ENCODE data around the gene SLC1A1.

Gene SLC1A1

DNA sequence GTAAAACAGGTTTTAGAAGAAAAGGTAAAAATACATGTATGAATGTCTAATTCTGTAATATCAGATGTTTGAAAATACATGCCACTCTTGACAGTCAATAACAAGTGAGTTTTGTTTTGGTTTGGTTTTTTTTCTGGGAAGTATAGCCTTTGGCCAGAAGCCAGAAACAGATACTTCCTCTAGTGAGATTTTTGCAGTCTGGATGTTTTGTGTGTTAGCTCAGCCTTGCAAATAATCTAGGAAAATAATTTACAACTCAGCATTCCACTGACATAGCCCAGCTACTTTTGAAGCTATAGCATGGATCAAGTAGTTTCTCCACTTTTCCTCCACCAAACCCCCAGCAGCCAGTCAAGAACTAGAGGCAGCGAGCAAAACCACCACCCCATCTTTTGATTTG lies 56.7 kb downstream of the SLC1A1 start:
- no peak for DNase-seq

- DNase-seq, result no peak
Observed at GRCh38 chr9:4548811-4549725, 58.8 kb downstream of the SLC1A1 start.

GRCh38 chr9:4549751-4550295 lies 59.6 kb downstream of the SLC1A1 start:
- no peak for DNase-seq

DNA sequence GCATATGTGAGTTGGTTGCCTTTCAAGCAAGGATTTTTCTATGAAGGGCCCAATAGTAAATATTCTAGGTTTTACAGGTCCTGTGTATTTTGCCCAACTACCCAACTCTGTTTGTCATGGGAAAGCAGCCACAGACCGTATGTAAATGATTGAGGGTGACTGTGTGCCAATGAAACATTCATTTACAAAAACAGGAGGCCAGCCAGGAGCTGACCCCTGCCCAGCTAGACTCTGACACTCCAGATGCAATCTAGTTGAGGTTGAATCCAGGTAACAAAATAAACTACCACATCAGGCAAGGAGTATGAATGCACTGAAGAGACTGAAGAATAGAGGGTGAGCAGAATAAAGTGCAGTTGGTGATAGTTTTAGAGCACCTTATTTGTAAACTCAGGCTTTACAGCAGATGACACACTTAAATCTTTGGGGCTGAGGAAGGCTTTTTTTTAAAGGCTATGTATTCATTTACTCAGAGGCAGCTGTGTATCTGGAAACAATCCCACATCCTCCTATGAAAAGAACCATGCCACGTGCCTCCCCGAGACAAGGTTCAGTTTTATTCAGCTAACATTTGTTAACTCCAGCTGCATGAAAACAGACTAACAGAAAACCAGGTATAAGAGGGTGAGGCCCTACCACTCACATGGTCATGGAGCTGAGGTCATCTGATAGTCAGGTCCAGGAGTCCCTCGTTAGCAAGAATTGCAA lies 60.7 kb downstream of the SLC1A1 start:
- no peak for DNase-seq

DNA sequence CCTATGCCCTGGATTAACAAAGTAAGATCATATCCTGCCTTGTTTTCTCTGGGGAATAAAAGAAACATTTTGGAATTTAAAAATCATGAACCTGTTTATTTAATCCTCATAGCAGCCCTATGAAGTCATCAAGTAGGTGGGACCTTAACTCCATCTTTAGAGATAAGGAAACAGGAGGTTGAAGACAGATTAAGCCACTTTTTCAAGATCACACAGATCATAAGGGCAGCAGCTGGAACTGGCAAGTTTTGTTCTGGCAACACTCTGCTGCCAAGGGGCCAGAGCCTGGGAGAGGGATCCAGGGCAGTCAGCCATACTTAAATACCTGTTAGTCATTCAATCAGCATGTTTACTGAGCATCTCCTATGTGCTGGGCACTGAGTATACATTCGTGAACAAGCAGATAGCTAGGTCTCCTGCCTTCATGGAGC lies 63.7 kb downstream of the SLC1A1 start:
- no peak for DNase-seq

DNA sequence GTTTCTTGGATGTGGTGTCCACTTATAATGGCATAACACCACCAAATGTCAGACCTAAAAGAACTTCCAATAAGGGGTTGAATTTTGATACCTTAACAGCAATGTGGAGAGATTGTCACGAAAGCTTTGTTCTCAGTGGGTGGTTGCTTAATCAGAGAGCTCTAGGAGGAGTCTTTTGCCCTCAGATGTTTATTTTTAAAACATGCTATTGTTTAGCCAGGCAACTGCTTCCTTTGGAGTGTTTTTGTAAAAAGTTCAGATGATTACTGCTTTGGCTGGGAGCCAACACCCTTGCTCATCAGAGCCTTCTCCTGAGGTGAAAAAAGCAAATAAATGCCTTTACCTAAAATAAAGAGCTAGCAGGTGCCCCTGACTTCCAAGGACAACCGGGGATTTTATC lies 65.0 kb downstream of the SLC1A1 start:
- DNase-seq, result no peak

GRCh38 chr9:4558371-4558998 lies 68.2 kb downstream of the SLC1A1 start:
- no peak for DNase-seq

GRCh38 chr9:4559261-4560182 lies 69.3 kb downstream of the SLC1A1 start:
- no peak for DNase-seq

GRCh38 chr9:4563105-4563504 lies 72.8 kb downstream of the SLC1A1 start:
- DNase-seq, result no peak

DNA sequence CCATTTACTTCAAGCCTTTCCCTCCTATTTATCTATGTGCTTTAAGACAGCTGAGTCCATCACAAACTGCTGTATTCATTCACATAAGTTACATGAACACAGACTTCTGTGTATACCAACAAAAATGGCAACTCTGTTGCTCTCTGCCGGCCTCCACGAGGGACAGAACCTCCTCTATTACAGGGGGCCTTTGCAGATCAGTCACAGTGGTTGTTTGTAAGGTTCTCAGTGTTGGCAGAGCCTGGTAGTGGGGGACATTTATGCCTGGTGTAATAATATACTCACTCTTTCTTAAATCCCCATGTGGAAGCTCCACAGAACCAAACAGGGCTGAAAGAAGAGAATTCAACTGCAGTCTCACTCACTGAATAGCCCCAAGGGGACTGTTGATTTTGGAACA lies 76.5 kb downstream of the SLC1A1 start:
- DNase-seq, result no peak

- DNase-seq, result no peak
Observed at GRCh38 chr9:4567601-4568000, 77.3 kb downstream of the SLC1A1 start.

DNA sequence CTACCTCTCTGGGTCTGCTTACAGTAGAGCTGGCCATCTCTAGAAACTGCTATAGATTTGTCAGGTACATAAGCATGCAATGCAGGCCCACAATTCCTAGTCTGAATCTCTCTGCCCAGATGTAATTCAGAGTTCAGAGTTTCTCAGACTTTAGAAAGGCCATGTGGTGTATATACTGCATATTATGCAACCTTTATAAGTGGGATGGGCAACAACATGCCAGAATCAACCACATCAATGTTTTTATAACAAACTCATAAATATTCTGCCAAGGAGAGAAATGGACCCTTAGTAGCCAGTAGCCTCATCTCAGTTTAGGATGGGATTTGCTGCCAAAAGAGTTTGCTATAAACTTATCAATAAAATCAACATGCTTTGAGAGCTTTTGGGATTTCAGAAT lies 78.8 kb downstream of the SLC1A1 start:
- DNase-seq, result no peak

GRCh38 chr9:4572184-4572826 lies 82.0 kb downstream of the SLC1A1 start:
- DNase-seq, result peak in 1 of 4 experiments; percentile 1

DNA sequence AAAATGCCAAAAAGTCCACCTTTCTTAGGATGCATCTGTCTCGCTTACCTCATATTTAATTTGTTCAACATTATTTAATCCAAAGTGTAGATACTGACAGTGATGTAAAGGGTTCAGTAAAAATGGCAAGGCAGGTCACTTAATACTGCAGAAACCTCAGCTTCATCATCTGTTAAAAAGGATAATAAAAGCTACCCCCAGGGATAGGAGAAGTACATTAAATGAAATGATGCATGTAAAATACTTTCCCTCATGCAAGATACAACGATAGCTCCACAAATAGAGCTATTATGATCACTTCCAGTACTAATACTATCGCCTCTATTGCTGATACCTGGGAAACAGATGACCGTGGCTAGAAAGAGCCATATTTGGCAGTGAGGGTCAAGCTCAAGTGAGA lies 82.9 kb downstream of the SLC1A1 start:
- no peak for DNase-seq

DNA sequence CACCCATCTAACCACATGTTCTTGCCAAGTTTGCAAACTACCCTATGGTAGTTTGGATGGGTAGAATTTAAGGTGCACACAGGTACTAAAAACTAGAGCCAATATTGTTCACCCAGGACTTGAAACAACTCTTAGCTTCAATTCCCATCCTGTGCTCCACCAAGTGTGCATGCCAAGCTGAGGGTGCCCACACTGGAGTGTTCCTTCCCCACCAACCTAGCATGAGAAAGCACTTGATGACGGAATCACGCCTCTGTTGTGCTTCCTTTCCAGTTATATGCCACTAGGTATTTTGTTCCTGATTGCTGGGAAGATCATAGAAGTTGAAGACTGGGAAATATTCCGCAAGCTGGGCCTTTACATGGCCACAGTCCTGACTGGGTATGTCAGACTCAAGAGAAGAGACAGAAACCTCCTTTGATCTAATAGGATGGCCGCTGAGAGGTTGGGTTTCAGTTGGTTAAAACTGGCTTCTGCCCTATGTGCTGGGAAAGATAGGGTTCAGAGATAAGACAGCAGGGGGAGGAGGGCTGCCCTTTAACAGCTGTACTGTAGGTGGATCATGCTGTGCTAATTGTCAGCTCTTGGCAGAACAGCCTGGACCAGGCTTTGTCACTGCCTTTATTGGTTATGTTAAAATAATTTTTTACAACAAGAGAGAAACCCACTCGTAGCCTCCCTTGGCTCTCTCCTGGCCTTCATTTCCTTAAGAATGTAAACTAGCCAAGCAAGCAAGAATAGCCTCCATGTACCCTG lies 83.5 kb downstream of the SLC1A1 start:
- no peak for DNase-seq

DNA sequence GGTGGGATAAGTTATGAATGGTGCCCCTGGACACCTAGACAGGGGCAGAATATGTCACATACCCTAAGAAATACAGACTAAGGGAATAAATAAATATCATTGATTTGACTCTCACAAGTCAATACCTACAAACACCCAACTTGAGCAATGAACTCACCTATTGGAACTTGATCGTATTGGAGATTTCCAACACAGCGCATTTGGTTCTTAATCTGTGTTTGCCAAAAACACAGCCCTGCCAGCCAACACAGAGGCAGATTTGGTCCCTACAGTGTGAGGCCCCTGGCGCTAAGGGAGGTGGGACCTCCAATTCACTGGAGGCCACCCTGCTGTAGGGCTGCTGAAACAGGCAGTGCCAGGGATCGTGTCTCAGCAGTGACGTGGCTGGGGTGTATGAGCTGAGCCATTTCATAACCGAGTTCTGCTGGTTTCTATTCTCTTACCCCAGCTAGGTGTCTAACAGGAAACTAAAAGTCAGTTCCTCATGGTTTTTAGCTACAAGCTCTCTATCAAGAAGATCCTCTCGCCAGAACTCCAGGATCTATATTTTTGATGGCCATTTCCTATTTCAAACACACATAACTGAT lies 84.5 kb downstream of the SLC1A1 start:
- DNase-seq, result no peak

DNA sequence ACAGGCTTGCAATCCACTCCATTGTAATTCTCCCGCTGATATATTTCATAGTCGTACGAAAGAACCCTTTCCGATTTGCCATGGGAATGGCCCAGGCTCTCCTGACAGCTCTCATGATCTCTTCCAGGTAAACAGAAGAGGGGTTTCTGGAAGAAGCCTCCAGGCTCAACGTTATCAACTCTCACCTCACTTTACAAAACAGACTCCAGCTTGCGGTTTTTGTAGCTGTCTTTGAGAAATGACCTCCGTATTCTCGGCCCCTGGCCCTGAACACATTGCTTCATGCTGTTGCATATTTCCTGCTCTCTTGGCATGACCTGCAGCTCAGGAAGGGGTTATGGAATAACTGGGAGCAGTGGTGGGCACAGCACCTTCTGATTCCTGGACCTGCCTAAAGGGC lies 85.7 kb downstream of the SLC1A1 start:
- no peak for DNase-seq

DNA sequence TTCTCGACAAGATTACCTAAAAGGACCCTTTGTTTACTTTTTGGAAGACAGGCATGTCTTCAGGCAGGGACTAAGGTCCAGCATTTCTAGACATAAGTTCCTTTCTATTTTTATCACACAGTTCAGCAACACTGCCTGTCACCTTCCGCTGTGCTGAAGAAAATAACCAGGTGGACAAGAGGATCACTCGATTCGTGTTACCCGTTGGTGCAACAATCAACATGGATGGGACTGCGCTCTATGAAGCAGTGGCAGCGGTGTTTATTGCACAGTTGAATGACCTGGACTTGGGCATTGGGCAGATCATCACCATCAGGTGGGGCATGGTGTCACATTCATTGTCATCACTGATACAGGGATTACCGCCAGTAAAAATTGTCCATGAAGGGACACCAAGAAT lies 86.2 kb downstream of the SLC1A1 start:
- no peak for DNase-seq

- DNase-seq, result no peak
Observed at GRCh38 chr9:4579001-4579400, 88.7 kb downstream of the SLC1A1 start.

DNA sequence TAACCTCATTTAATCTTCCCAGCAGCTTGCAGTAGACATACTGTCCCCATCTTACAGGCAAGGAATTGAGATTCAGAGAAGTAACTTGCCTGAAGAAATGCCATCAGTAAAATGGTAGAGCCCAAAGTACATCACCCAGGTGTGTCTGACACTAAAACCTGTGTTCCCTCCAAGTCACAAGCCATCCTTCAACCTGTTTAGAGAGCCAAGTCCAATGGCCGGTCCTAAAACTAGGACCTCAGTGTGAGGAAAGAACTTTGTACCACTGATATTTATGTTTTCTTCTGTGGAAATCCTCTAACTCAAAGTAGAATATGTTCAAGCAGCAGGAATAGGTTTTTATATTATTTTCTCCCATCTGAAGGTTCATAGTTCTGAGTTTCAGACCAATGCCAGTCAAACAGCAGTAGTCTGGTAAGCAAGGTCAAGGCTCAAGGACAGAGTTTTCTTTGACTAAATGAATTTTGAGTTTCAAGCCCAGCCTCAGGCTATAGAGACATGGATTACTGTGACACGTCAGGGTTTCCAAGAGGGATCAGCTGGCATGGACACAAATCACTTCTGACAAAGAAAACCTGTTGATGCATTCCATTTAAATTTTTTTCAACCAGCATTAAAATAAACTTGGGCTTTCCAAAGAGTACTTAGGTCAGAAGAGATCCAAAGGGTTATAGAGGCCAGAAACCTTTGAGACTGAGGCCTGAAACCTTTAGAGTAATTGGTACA lies 90.9 kb downstream of the SLC1A1 start:
- no peak for DNase-seq
